Thyroid gland (tissue), 4 donors: ENCODE data around the gene SDS. TPM values are rescaled to one million over a fixed set of nuclear protein-coding genes. Genes with fewer than 3 reads are reported as not detected.

Experiments used
- DNase-seq, 2 donors: peaks; one replicate each; pipeline ENCODE4 v3.0.0-alpha.2; 2019
- H3K27ac ChIP-seq, 3 donors: fragments of 200-600 bp; sonication (generic); 1 replicate in 2 of 3; 2 replicates in 1 of 3; pipeline ENCODE4 v1.5.1; 2016 to 2019; ENCODE audit warnings: mild to moderate bottlenecking in 1 of 3, moderate library complexity in 1 of 3
- H3K27me3 ChIP-seq: fragments of 200-600 bp; sonication (generic); one replicate; pipeline ENCODE4 v1.5.1; 2019
- H3K36me3 ChIP-seq, 2 donors: fragments of 200-600 bp; sonication (generic); one replicate each; pipeline ENCODE4 v1.5.1; 2016 to 2019
- H3K4me1 ChIP-seq, 2 donors: fragments of 200-600 bp; sonication (generic); one replicate each; pipeline ENCODE4 v1.5.1; 2017 to 2019
- H3K4me3 ChIP-seq, 3 donors: fragments of 200-600 bp; sonication (generic); replicated peaks in 1 of 3; 1 replicate in 2 of 3; 2 replicates in 1 of 3; pipeline ENCODE4 v1.5.1; 2016; ENCODE audit warnings: mild to moderate bottlenecking in 1 of 3
- H3K9me3 ChIP-seq: fragments of 200-600 bp; sonication (generic); one replicate; pipeline ENCODE4 v1.5.1; 2017
- CTCF ChIP-seq, 6 experiments: fragments of 200-600 bp in 3 of 6; fragments of 450-650 bp in 3 of 6; sonication (generic) in 3 of 6; IDR thresholded peaks; one replicate each; pipeline ENCODE4 v1.5.1; 2016 to 2019; ENCODE audit warnings: antibody characterized with exemption in 6 of 6, mild to moderate bottlenecking in 2 of 6, inconsistent platforms in 1 of 6, moderate library complexity in 1 of 6
- POLR2A ChIP-seq, 2 donors: fragments of 450-650 bp; IDR thresholded peaks; one replicate each; pipeline ENCODE4 v1.6.1; 2017; ENCODE audit warnings: antibody characterized with exemption in 2 of 2, mild to moderate bottlenecking in 2 of 2, moderate library complexity in 1 of 2
- WGBS, 2 donors: methylation state at CpG; one replicate each; pipeline ENCODE4 v1.1.5; 2017; 5-methylcytosine and 5-hydroxymethylcytosine counted together
- intact Hi-C: fragments of 100-400 bp; cut with DNase I; formaldehyde crosslinking; loops from one replicate; pipeline ENCODE4 v1.15.1; 2023
- total RNA-seq, 4 donors: library from RNA; depleted of rRNA; stranded (reverse); fragments of >200 nt; gene quantifications; one replicate each; pipeline ENCODE4 v1.2.3, GENCODE V29; 2016

SDS gene
- total RNA-seq, 4 donors from 2014 or later = 0.33 to 1.4 TPM; not detected in 2

- H3K4me3 ChIP-seq = no peak overlapping the region
- intact Hi-C loops = no loop called here
- H3K4me1 ChIP-seq = no peaks in the 10 kb centered on the region
- 69 to 74% methylated on average over 7 of the region's 7 CpGs for WGBS, 2 donors
- no peak for DNase-seq
- H3K27ac ChIP-seq = no peak overlapping the region
- no peaks in the 10 kb centered on the region for H3K36me3 ChIP-seq
- no peaks in the 10 kb centered on the region for H3K9me3 ChIP-seq
- H3K27me3 ChIP-seq = no peaks in the 10 kb centered on the region
- TF ChIP-seq POLR2A (IDR thresholded peaks at IDR 0.05) = no peak
- no peak for TF ChIP-seq CTCF (IDR thresholded peaks at IDR 0.05)
Measured at GRCh38 chr12:113440336-113440735, 36.6 kb upstream of the SDS start.

- intact Hi-C loops = no loop called here
Measured at GRCh38 chr12:113439606-113440030, 35.9 kb upstream of the SDS start.

GRCh38 chr12:113439301-113439597, 35.6 kb upstream of the SDS start:
- Histone ChIP-seq H3K36me3 (no peaks in the 10 kb centered on the region), H3K4me3 (no peak overlapping the region), H3K9me3 (no peaks in the 10 kb centered on the region), H3K27me3 (no peaks in the 10 kb centered on the region), H3K27ac (no peak overlapping the region), H3K4me1 (peaks cover 0 to 2% of the 10 kb centered on the region in 2 donors)
- intact Hi-C loops = no loop called here
- WGBS, 2 donors = 47 to 50% methylated on average over 4 of the region's 4 CpGs
- no peak for TF ChIP-seq CTCF (IDR thresholded peaks at IDR 0.05)
- no peak for TF ChIP-seq POLR2A (IDR thresholded peaks at IDR 0.05)
- no peak for DNase-seq

More at GRCh38 chr12:113439606-113440030, 35.9 kb upstream of the SDS start:
- Histone ChIP-seq H3K9me3 (no peaks in the 10 kb centered on the region), H3K4me1 (no peaks in the 10 kb centered on the region), H3K4me3 (no peak overlapping the region), H3K36me3 (no peaks in the 10 kb centered on the region), H3K27me3 (no peaks in the 10 kb centered on the region), H3K27ac (no peak overlapping the region)
- WGBS, 2 donors = 31 to 39% methylated on average over 7 to 8 of the region's 8 CpGs
- peak; percentile 47 to 59 for DNase-seq
- TF ChIP-seq POLR2A (IDR thresholded peaks at IDR 0.05) (no peak), CTCF (IDR thresholded peaks at IDR 0.05) (peak in 5 of 6 experiments; percentile 32 to 65 (median 42))

- Histone ChIP-seq H3K27me3 (no peaks in the 10 kb centered on the region), H3K4me3 (no peak overlapping the region), H3K27ac (no peak overlapping the region), H3K9me3 (no peaks in the 10 kb centered on the region), H3K4me1 (peaks cover 3 to 7% of the 10 kb centered on the region in 2 donors), H3K36me3 (no peaks in the 10 kb centered on the region)
- WGBS, 2 donors = 79 to 84% methylated on average over 4 of the region's 4 CpGs
- intact Hi-C loops = no loop called here
- no peak for TF ChIP-seq CTCF (IDR thresholded peaks at IDR 0.05)
- TF ChIP-seq POLR2A (IDR thresholded peaks at IDR 0.05) = no peak
- DNase-seq = no peak
Measured at GRCh38 chr12:113438523-113439300, 35.0 kb upstream of the SDS start.

GRCh38 chr12:113437729-113438100, 34.0 kb upstream of the SDS start:
- no peaks in the 10 kb centered on the region for H3K36me3 ChIP-seq
- peaks cover 12 to 16% of the 10 kb centered on the region in 2 donors for H3K4me1 ChIP-seq
- H3K9me3 ChIP-seq = no peaks in the 10 kb centered on the region
- TF ChIP-seq POLR2A (IDR thresholded peaks at IDR 0.05) = no peak
- no peak for TF ChIP-seq CTCF (IDR thresholded peaks at IDR 0.05)
- 70 to 76% methylated on average over 9 of the region's 9 CpGs for WGBS, 2 donors
- no peak overlapping the region for H3K27ac ChIP-seq
- no peak for DNase-seq
- no peak overlapping the region for H3K4me3 ChIP-seq
- no peaks in the 10 kb centered on the region for H3K27me3 ChIP-seq
- intact Hi-C loops = no loop called here
